ENCODE results near the gene EIF3B.
"Not testable (repeated sequence)": the region's sequence is repeated elsewhere in the genome, so short reads cannot be mapped to it uniquely, and the experiment has no call there.

EIF3B gene

GRCh38 chr7:2354186-2354938 lies at the start of gene EIF3B:
Gene EIF3B (plus strand): TSS chr7:2354827. CDS start chr7:2354922, 95 bp downstream.
- DNase-seq (ENCODE audit: low spot score), result peak; percentile 92

- not testable (repeated sequence) for DNase-seq (ENCODE audit: low spot score)
These were observed 49.4 kb upstream of the EIF3B start for GRCh38 chr7:2305258-2305657.

- no peak for DNase-seq (ENCODE audit: low spot score)
These were observed 47.9 kb upstream of the EIF3B start for GRCh38 chr7:2306688-2307087.

GRCh38 chr7:2307690-2308107 lies 46.9 kb upstream of the EIF3B start:
- no peak for DNase-seq (ENCODE audit: low spot score)

GRCh38 chr7:2309889-2310331 lies 44.7 kb upstream of the EIF3B start:
- no peak for DNase-seq (ENCODE audit: low spot score)

- no peak for DNase-seq (ENCODE audit: low spot score)
These were observed 42.2 kb upstream of the EIF3B start for GRCh38 chr7:2312267-2312929.

GRCh38 chr7:2313450-2314208 lies 41.0 kb upstream of the EIF3B start:
- peak; percentile 8 for DNase-seq (ENCODE audit: low spot score)

- peak; percentile 81 for DNase-seq (ENCODE audit: low spot score)
These were observed 40.2 kb upstream of the EIF3B start, which contains the start of gene SNX8 for GRCh38 chr7:2314209-2314955. Gene SNX8 (minus strand): TSS chr7:2314441. CDS start chr7:2314421, 20 bp downstream.

GRCh38 chr7:2314956-2315530 lies 39.6 kb upstream of the EIF3B start:
- not testable (repeated sequence) for DNase-seq (ENCODE audit: low spot score)

- no peak for DNase-seq (ENCODE audit: low spot score)
These were observed 38.8 kb upstream of the EIF3B start for GRCh38 chr7:2315787-2316186.

GRCh38 chr7:2316578-2316977 lies 38.0 kb upstream of the EIF3B start:
- no peak for DNase-seq (ENCODE audit: low spot score)

GRCh38 chr7:2317556-2318293 lies 36.9 kb upstream of the EIF3B start:
- DNase-seq (ENCODE audit: low spot score), result no peak

- peak; percentile 39 for DNase-seq (ENCODE audit: low spot score)
These were observed 33.6 kb upstream of the EIF3B start for GRCh38 chr7:2321020-2321419.

GRCh38 chr7:2325162-2325561 lies 29.5 kb upstream of the EIF3B start:
- no peak for DNase-seq (ENCODE audit: low spot score)

GRCh38 chr7:2326951-2327350 lies 27.7 kb upstream of the EIF3B start:
- DNase-seq (ENCODE audit: low spot score), result no peak

GRCh38 chr7:2330493-2330892 lies 24.1 kb upstream of the EIF3B start:
- no peak for DNase-seq (ENCODE audit: low spot score)

GRCh38 chr7:2331707-2332106 lies 22.9 kb upstream of the EIF3B start:
- DNase-seq (ENCODE audit: low spot score), result no peak

GRCh38 chr7:2332606-2333231 lies 21.9 kb upstream of the EIF3B start:
- DNase-seq (ENCODE audit: low spot score), result not testable (repeated sequence)

- DNase-seq (ENCODE audit: low spot score), result no peak
These were observed 17.9 kb upstream of the EIF3B start for GRCh38 chr7:2336626-2337299.

Measured in cerebellar cortex (tissue), 1 donor.